Heart left ventricle (tissue), 16 donors: ENCODE results near the gene PCED1A. TPM values are rescaled to one million over a fixed set of nuclear protein-coding genes. Genes with fewer than 3 reads are reported as not detected.

Experiments
- ATAC-seq, 4 donors: fragments of 200-7000 bp; cut with Tn5 transposase; one replicate each; pipeline ENCODE4 v1.9.1; 2020 to 2022; ENCODE audit warnings: moderate library complexity in 4 of 4, mild to moderate bottlenecking in 3 of 4, moderate number of reproducible peaks in 1 of 4
- DNase-seq, 5 donors: peaks; one replicate each; pipeline ENCODE4 v3.0.0-alpha.2; 2020
- H3K27ac ChIP-seq, 12 donors: fragments of 200-600 bp; sonication (generic) in 4 of 12; one replicate each; pipeline versions ENCODE4 v1.5.0 to v1.8.0; 2016 to 2022; ENCODE audit warnings: mild to moderate bottlenecking in 2 of 12
- H3K27me3 ChIP-seq, 9 donors: fragments of 200-600 bp; sonication (generic) in 2 of 9; one replicate each; pipeline versions ENCODE4 v1.5.1 to v1.8.0; 2016 to 2022; ENCODE audit warnings: mild to moderate bottlenecking in 3 of 9
- H3K36me3 ChIP-seq, 9 donors: fragments of 200-600 bp; sonication (generic) in 2 of 9; one replicate each; pipeline versions ENCODE4 v1.5.0 to v1.8.0; 2018 to 2022; ENCODE audit warnings: mild to moderate bottlenecking in 2 of 9
- H3K4me1 ChIP-seq, 12 donors: fragments of 200-600 bp; sonication (generic) in 4 of 12; one replicate each; pipeline versions ENCODE4 v1.5.0 to v1.8.0; 2016 to 2022; ENCODE audit warnings: mild to moderate bottlenecking in 3 of 12
- H3K4me3 ChIP-seq, 12 donors: fragments of 200-600 bp; sonication (generic) in 4 of 12; one replicate each; pipeline versions ENCODE4 v1.5.0 to v1.8.0; 2017 to 2022; ENCODE audit warnings: mild to moderate bottlenecking in 9 of 12, moderate library complexity in 4 of 12
- H3K9me3 ChIP-seq, 12 donors: fragments of 200-600 bp; sonication (generic) in 4 of 12; one replicate each; pipeline versions ENCODE4 v1.5.0 to v1.8.0; 2016 to 2022; ENCODE audit warnings: mild to moderate bottlenecking in 1 of 12
- CTCF ChIP-seq, 12 donors: fragments of 200-600 bp; sonication (generic) in 4 of 12; IDR thresholded peaks; one replicate each; pipeline versions ENCODE4 v1.5.0 to v1.8.0; 2018 to 2022; ENCODE audit warnings: antibody characterized with exemption in 12 of 12, mild to moderate bottlenecking in 5 of 12
- POLR2A ChIP-seq, 2 donors: fragments of 450-650 bp; IDR thresholded peaks; one replicate each; pipeline ENCODE4 v1.6.1; 2017; ENCODE audit warnings: antibody characterized with exemption in 2 of 2, mild to moderate bottlenecking in 2 of 2, moderate library complexity in 2 of 2
- WGBS, 4 donors: extraction: QIAGEN DNeasy Blood & Tissue Kit in 2 of 4; methylation state at CpG; one replicate each; pipeline versions ENCODE4 v1.1.5 to v1.1.7; 2013 to 2018; 5-methylcytosine and 5-hydroxymethylcytosine counted together
- intact Hi-C, 10 donors: fragments of 100-400 bp; cut with DNase I; formaldehyde crosslinking; loops; one replicate each; pipeline versions ENCODE4 v1.11.1 to v1.14.2; 2022
- polyA plus RNA-seq, 2 donors: library from polyadenylated mRNA; stranded (reverse); fragments of 200-250 nt; gene quantifications; one replicate each; pipeline ENCODE4 v1.2.3, GENCODE V29; 2013
- total RNA-seq, 9 donors: library from RNA; depleted of rRNA in 2 of 9; stranded (reverse); fragments of >200 nt in 2 of 9; fragmentation: NEBNext Ultra II Directional in 3 of 9; extraction: Animal tissue kit (Norgen Biotek cat#: 25700) in 3 of 9; gene quantifications; one replicate each; pipeline versions ENCODE4 v1.1.0 to v1.2.4, GENCODE V29; 2016 to 2023
- donor health status: ischemic (EF 13 %, LVEDD 7.1; RV severe dilation, severe dysfunction).
- donor health status: healthy with polysubstance abuse.
- donor health status: DM: no; HTN: yes; CAD: no.
- donor health status: DM: no; HTN: no; CAD: no.
- donor health status: ischemic (EF 25% LVEDD 6.9; RV normal size, moderate dysfunction).
- donor health status: ischemic (EF 25% LVEDD 5.7; RV mildly dilated, moderate dysfunction).
- donor health status: healthy.
- donor health status: DM: yes; HTN: yes; CAD: no.
- donor health status: ischemic (EF 35%, LVEDD 5.7; RV mildly dilated, moderate dysfunction).
- donor health status: nonischemic (EF 11% LVEDD 7.7; RV severe dilation, severe dysfunction).
- donor health status: DM: yes; HTN: yes; CAD: no.
- donor health status: PGD.
- donor health status: ischemic (EF 29% LVEDD 5.4; RV normal size, mild dysfunction).
- donor health status: nonischemic (EF 23%, LVEDD 6.1; RV moderate dilation, normal function).

Gene PCED1A
- total and polyA plus RNA-seq, 11 donors = 5.0 to 20.7 (median 7.0) TPM

DNA sequence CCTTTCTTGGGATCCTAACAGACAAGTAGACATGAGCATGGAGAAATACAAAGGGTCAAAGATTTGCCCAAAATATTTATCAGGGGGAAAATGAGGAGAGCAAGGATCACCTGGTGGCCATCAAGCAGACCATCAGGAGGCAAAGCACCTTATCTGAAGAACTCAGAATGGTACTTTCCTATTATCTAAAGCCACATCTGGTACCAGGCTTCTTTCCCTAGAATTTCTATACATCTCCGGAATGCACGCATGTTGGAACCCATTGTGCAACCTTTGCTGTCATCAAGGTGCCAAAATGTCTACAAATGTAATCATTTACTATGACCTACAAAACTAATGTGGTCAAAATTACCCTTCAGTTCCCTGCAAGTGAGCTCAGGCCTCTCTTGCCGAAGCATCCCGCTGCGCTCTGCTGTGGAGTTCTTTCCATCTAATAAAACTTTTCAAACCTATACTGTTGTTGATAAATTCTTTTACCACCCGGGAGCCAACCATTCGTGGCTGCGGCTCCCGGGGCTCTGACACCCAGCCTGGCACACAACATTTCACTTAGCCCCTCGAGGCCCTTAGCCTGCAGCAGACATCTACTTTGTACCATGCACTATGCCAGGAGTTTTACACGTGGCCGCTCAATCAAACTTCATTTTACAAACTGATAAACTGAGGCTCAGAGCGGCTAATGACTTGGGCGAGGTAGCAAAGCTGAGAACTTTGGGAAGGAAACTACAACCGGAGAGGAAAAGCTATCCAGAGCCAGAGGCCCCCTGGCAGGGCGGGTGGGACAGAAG is 36.2 kb downstream of the PCED1A start:
- Histone ChIP-seq H3K36me3 (no peaks in the 10 kb centered on the region), H3K27me3 (peaks cover 31 to 98% (median 72%) of the 10 kb centered on the region in 9 donors), H3K9me3 (peaks cover 0 to 5% (median 0%) of the 10 kb centered on the region in 12 donors), H3K27ac (no peak overlapping the region), H3K4me1 (peaks cover 0 to 26% (median 0%) of the 10 kb centered on the region in 12 donors), H3K4me3 (no peak overlapping the region)
- no peak for ATAC-seq
- DNase-seq = no peak
- intact Hi-C loops = no loop called here
- TF ChIP-seq POLR2A (IDR thresholded peaks at IDR 0.05) (no peak), CTCF (IDR thresholded peaks at IDR 0.05) (no peak)
- 46 to 52% (median 51%) methylated on average over 16 of the region's 16 CpGs for WGBS, 4 donors

DNA sequence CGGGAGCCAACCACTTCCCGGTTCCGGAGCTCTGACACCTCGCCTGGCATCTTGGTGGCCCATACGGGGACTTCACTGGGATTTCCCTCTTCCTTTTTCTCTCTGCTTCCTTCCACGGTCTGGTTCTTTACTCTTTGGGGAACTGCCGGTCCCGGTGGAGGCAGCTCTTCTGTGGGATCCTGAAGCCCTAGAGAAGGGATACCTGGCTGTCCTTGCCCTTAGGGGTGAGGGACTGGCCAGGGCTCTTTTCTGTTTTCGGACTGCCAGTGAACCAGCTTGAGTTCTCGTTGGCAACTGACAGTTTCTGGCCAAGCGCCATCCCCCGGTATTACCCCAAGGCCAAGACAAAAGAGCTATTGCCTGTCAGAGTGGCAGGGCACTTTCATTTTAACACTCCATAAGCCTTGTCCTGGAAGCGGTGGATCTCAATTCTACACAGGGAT is 39.1 kb downstream of the PCED1A start:
- Histone ChIP-seq H3K27me3 (peaks cover 29 to 98% (median 80%) of the 10 kb centered on the region in 9 donors), H3K36me3 (no peaks in the 10 kb centered on the region), H3K4me1 (peaks cover 0 to 26% (median 0%) of the 10 kb centered on the region in 12 donors), H3K27ac (no peak overlapping the region), H3K4me3 (peak overlapping the region in 1 of 12 donors; percentile 50), H3K9me3 (peaks cover 0 to 5% (median 0%) of the 10 kb centered on the region in 12 donors)
- DNase-seq (no peak), ATAC-seq (no peak)
- 5 to 13% (median 9%) methylated on average over 13 of the region's 13 CpGs for WGBS, 4 donors
- no peak for TF ChIP-seq POLR2A (IDR thresholded peaks at IDR 0.05)
- TF ChIP-seq CTCF (IDR thresholded peaks at IDR 0.05) = no peak
- intact Hi-C loops = no loop called here

- H3K4me1 ChIP-seq = peaks cover 0 to 25% (median 0%) of the 10 kb centered on the region in 12 donors
- TF ChIP-seq CTCF (IDR thresholded peaks at IDR 0.05) (no peak), POLR2A (IDR thresholded peaks at IDR 0.05) (no peak)
- DNase-seq (no peak), ATAC-seq (peak in 1 of 4 donors; percentile 38)
- intact Hi-C loops = no loop called here
- WGBS, 4 donors = 0 to 3% (median 1%) methylated on average over 24 to 52 of the region's 52 CpGs
- H3K27me3 ChIP-seq = peaks cover 27 to 98% (median 79%) of the 10 kb centered on the region in 9 donors
- H3K9me3 ChIP-seq = peaks cover 0 to 5% (median 0%) of the 10 kb centered on the region in 12 donors
- peak within 1 kb of the TSS in 10 of 12 donors; percentile 3 to 50 (median 33) for H3K4me3 ChIP-seq
- no peaks in the 10 kb centered on the region for H3K36me3 ChIP-seq
- no peak within 1 kb of the TSS for H3K27ac ChIP-seq
These were observed 39.8 kb downstream of the PCED1A start, which contains the start of gene CPXM1 for GRCh38 chr20:2800521-2801285. CPXM1 (minus strand) TSS chr20:2800627; CDS start chr20:2800572, 55 bp downstream.
